ENCODE measurements around the gene SF3B3. TPM values are rescaled to one million over a fixed set of nuclear protein-coding genes. Genes with fewer than 3 reads are reported as not detected.
A peak's percentile ranks its signal among the peaks of the same experiment; 100 is the strongest.

SF3B3 gene
- total and polyA plus RNA-seq, 2 donors (not counting 1 experiment from before 2014, with no cell fraction given) = 89.2 to 107 TPM

DNA sequence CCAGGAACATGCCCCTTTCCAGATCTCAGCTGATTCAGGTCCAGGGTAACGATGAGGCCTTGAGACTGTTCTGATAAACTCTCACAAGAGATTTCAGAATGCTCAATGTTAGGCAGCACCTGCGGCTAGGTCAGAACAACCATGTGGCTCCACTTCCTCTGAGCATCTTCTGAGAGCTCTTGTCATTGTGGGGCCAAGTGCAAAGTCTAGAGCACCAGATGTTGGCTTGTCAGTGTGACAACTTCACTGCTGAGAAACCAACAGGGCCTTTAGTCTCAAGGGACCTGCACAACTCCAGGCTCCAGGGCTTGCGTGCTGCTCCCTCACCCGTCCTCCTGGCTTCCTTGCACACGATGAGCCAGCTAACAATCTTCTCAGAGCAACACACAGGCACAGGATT lies 40.2 kb upstream of the SF3B3 start:
- Histone ChIP-seq H4K20me1 (ENCODE audit: control insufficient read depth, extremely low read depth, insufficient read depth, low read length) (no peaks in the 10 kb centered on the region), H3K4me2 (ENCODE audit: extremely low read depth, insufficient read depth, low read length) (no peak overlapping the region), H3K4me1 (ENCODE audit: control insufficient read depth, extremely low read depth, insufficient read depth, low read length) (peaks cover 7% of the 10 kb centered on the region), H3K9ac (ENCODE audit: insufficient read depth, low read length) (no peak overlapping the region), H3K27ac (ENCODE audit: insufficient read depth, low read length) (no peak overlapping the region), H3K4me3 (replicated peaks in 1 of 4; ENCODE audit: control extremely low read depth in 1 of 4, insufficient read depth in 1 of 4, low read depth in 3 of 4, low read length in 4 of 4) (no peak overlapping the region), H2AFZ (ENCODE audit: low read length) (no peak overlapping the region), H3K27me3 (ENCODE audit: control insufficient read depth, insufficient read depth, low read length) (no peaks in the 10 kb centered on the region), H3K9me3 (ENCODE audit: control insufficient read depth, insufficient read depth, low read depth, low read length) (no peaks in the 10 kb centered on the region), H3K36me3 (ENCODE audit: control insufficient read depth, insufficient read depth, low read length) (peaks cover 24% of the 10 kb centered on the region), H3K79me2 (ENCODE audit: control insufficient read depth, insufficient read depth, low read length) (no peaks in the 10 kb centered on the region)
- TF ChIP-seq EZH2 (IDR thresholded peaks at IDR 0.05; ENCODE audit: low read length, missing control alignments) = no peak
- no peak for TF ChIP-seq CTCF (conservative IDR thresholded peaks at IDR 0.05 in 1 of 2, IDR thresholded peaks at IDR 0.05 in 1 of 2; ENCODE audit: low read depth in 1 of 2, low read length in 2 of 2)
- no peak for DNase-seq (ENCODE audit: low read depth in 2 of 2)

GRCh38 chr16:70484867-70485266 lies 38.7 kb upstream of the SF3B3 start:
- Histone ChIP-seq H3K4me1 (ENCODE audit: control insufficient read depth, extremely low read depth, insufficient read depth, low read length) (peaks cover 2% of the 10 kb centered on the region), H3K79me2 (ENCODE audit: control insufficient read depth, insufficient read depth, low read length) (no peaks in the 10 kb centered on the region), H3K9ac (ENCODE audit: insufficient read depth, low read length) (no peak overlapping the region), H3K27ac (ENCODE audit: insufficient read depth, low read length) (no peak overlapping the region), H4K20me1 (ENCODE audit: control insufficient read depth, extremely low read depth, insufficient read depth, low read length) (no peaks in the 10 kb centered on the region), H3K4me3 (replicated peaks in 1 of 4; ENCODE audit: control extremely low read depth in 1 of 4, insufficient read depth in 1 of 4, low read depth in 3 of 4, low read length in 4 of 4) (no peak overlapping the region), H3K36me3 (ENCODE audit: control insufficient read depth, insufficient read depth, low read length) (peaks cover 19% of the 10 kb centered on the region), H3K9me3 (ENCODE audit: control insufficient read depth, insufficient read depth, low read depth, low read length) (no peaks in the 10 kb centered on the region), H3K4me2 (ENCODE audit: extremely low read depth, insufficient read depth, low read length) (no peak overlapping the region), H2AFZ (ENCODE audit: low read length) (no peak overlapping the region), H3K27me3 (ENCODE audit: control insufficient read depth, insufficient read depth, low read length) (no peaks in the 10 kb centered on the region)
- DNase-seq (ENCODE audit: low read depth in 2 of 2) = no peak
- TF ChIP-seq EZH2 (IDR thresholded peaks at IDR 0.05; ENCODE audit: low read length, missing control alignments) = no peak
- no peak for TF ChIP-seq CTCF (conservative IDR thresholded peaks at IDR 0.05 in 1 of 2, IDR thresholded peaks at IDR 0.05 in 1 of 2; ENCODE audit: low read depth in 1 of 2, low read length in 2 of 2)

GRCh38 chr16:70490261-70490660 lies 33.4 kb upstream of the SF3B3 start:
- DNase-seq (ENCODE audit: low read depth in 2 of 2) = peak in 1 of 2 donors; percentile 9
- Histone ChIP-seq H3K79me2 (ENCODE audit: control insufficient read depth, insufficient read depth, low read length) (no peaks in the 10 kb centered on the region), H4K20me1 (ENCODE audit: control insufficient read depth, extremely low read depth, insufficient read depth, low read length) (no peaks in the 10 kb centered on the region), H3K4me1 (ENCODE audit: control insufficient read depth, extremely low read depth, insufficient read depth, low read length) (no peaks in the 10 kb centered on the region), H3K9me3 (ENCODE audit: control insufficient read depth, insufficient read depth, low read depth, low read length) (no peaks in the 10 kb centered on the region), H3K4me3 (replicated peaks in 1 of 4; ENCODE audit: control extremely low read depth in 1 of 4, insufficient read depth in 1 of 4, low read depth in 3 of 4, low read length in 4 of 4) (no peak overlapping the region), H3K4me2 (ENCODE audit: extremely low read depth, insufficient read depth, low read length) (no peak overlapping the region), H3K36me3 (ENCODE audit: control insufficient read depth, insufficient read depth, low read length) (peaks cover 5% of the 10 kb centered on the region), H3K9ac (ENCODE audit: insufficient read depth, low read length) (no peak overlapping the region), H3K27me3 (ENCODE audit: control insufficient read depth, insufficient read depth, low read length) (no peaks in the 10 kb centered on the region), H3K27ac (ENCODE audit: insufficient read depth, low read length) (no peak overlapping the region), H2AFZ (ENCODE audit: low read length) (no peak overlapping the region)
- TF ChIP-seq CTCF (conservative IDR thresholded peaks at IDR 0.05 in 1 of 2, IDR thresholded peaks at IDR 0.05 in 1 of 2; ENCODE audit: low read depth in 1 of 2, low read length in 2 of 2) = no peak
- TF ChIP-seq EZH2 (IDR thresholded peaks at IDR 0.05; ENCODE audit: low read length, missing control alignments) = no peak
